NCI-H1930 (cell line): ENCODE results near the gene VIPR2.

Experiments
- DNase-seq, 2 experiments: peaks; one replicate each; lab custom pipeline; 2025; lab: John Stamatoyannopoulos, UW

Gene VIPR2

DNA sequence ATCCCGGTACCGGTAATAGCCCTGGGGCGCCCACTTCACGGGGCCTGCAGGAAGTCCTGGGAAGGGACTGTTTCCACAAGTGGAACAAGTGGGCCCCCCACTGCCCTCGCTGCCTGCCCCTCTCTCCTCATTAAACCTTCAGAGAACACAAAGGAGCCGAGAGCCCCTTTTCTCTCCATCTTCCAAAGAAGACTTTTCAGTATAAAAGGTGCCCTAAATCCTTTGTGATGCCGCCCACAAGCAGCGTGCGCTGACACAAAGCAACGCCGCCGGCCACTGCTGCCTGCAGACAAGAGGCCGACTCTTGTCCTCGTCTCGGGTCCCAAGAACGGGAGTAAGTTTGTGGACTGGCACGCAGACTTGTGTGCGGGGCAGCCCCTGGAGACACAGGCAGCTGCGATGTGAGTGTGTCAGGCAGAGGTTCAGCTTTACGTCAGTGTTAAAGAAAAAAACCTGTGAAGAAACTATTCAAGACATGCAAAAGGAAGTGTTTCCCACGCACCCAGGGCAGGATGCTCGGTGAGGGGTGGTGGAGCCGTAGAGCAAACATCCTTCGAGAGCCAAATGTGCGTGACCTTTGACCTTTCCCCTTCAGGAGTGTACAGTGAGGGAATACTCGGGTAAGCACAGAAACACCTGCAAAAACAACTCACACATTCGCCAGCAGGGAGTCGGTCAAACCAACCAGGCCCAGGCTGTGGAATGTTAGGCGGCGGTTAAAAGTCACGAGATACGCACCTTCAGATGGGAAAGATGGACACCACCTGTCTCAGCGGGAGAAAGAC is 118.2 kb downstream of the VIPR2 start:
- no peak for DNase-seq

DNA sequence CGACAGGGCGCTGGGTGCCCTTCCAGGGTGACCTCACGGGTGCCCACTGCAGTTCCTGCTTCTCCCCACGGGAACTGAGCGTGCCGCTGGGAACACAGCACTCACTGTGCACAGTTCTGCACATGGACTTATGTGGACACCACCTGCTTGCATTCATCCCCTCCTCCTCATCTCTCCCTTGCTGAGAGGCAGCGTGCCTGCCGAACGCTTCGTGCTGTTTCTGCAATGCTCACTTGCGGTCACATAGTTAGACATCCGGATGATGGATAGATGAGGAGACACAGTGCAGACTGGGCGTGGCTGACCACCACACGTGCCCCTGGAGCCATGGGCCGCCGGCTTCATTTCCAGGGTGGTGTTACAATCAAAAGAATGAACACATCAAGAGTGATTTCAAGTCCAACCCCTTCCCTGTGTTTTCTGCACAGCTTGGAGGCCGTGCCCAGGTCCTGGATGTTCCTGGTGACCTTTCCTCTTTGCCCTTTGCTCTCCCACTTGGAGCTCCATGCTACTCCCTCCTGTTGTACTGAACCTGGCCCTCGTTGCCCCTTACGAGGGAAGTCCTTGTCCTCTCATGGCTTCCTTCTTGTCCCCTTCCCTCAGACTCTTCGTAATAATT is 119.4 kb downstream of the VIPR2 start:
- DNase-seq, result no peak

DNA sequence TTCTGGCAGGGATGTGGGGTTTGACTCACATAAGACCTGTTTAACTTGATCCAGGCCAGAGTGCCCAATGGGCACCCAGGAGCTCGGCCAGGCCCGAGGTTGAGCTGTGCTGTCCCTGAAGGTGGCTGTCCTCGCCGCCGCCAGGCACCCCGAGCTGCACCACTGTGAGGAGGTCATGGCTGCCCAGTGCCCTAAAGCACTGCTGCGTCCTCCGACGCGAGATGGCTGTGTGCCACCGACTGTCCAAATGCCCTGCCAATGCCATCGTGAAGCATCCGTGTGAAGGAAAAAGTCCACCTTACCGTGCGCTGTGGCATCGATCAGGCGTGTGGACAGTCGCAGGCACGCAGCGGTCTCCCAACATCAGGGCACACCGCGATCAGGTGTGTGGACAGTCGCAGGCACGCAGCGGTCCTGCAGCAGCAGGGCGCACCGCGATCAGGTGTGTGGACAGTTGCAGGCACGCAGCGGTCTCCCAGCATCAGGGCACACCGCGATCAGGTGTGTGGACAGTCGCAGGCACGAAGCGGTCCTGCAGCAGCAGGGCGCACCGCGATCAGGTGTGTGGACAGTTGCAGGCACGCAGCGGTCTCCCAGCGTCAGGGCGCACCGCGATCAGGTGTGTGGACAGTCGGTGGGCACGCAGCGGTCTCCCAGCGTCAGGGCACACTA is 120.3 kb downstream of the VIPR2 start:
- DNase-seq, result no peak

DNA sequence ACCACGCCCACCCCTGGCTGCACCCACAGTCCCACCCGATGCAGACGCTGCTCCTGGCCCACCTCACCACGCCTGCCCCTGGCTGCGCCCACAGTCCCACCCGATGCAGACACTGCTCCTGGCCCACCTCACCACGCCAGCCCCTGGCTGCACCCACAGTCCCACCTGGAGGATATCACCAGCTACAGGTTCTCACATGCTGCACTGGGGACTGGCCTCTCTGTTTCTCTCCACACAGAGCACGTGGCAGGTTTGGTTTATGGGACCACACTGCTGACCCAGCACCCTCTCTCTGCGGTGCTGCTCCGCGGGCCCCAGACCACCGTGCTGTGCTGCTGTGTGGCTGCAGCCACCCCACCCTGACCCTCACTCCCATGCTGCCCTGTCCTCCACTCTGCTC is 120.9 kb downstream of the VIPR2 start:
- DNase-seq, result no peak

DNA sequence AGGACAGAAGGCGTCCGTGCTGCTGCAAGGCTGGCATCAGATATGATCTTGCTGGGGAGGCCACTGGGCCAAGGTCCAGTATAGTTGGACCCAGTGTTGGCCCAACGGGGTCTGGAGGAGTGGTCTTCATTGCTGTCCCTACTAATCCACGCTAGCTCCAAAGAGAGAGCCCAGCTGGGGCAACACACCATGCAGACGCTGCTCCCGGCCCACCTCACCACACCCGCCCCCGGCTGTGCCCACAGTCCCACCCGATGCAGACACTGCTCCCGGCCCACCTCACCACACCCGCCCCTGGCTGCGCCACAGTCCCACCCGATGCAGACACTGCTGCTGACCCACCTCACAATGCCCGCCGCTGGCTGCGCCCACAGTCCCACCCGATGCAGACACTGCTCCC is 121.5 kb downstream of the VIPR2 start:
- no peak for DNase-seq

DNA sequence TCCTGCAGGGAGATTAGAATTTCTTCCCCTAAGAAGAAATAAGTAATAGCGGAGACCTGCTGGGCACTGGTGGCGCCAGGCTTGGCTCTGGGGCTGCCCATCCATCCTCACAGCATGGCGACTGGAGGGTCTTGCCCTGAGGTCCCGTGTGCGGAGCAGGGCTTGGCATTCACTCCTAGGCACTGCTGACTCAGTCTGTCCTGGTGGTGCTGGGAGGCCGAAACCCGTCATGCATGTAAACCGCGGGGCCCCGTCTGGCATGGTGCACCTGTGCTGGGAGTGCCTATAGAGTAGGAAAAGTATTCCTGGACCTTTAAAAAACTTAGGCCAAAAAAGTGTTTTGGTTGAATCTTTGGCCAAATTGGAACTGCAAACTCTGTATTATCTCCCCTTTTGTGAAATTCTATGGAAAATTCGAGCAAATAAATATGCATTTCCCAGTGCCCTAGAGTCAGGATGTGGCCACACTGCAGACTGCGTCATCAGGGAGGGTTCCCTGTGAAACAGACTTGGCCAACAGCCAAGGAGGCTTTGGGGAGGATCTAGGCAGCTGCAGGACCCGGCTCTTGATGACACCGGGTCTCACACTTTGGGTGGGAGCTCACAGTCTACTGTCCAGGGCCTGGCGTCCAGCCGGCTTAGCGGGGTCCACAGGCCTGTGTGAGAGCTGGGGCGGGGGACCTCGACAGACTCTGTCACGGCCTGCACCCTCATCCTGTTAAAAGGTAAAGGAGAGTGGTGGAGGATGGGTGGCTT is 122.3 kb downstream of the VIPR2 start:
- DNase-seq, result no peak

DNA sequence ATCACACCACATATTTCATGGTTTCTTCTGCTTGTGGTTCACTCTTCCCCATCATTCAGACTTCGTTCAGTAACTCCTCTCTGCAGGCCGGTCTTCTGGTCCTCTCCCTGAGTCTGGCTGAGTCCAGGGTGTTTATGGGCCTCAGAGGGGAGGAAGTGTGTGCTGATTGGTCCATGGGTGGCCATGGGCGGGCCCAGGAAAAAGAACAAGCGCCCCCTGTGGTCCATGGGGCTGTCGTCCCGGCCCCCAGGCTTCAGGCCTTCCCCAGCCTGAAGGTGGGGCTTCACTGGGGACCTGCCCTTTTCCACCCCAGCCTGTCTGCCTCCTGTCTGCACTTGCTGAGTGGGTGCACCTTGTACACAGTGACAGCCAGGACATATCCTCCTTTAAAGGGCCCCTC is 123.7 kb downstream of the VIPR2 start:
- DNase-seq, result no peak

DNA sequence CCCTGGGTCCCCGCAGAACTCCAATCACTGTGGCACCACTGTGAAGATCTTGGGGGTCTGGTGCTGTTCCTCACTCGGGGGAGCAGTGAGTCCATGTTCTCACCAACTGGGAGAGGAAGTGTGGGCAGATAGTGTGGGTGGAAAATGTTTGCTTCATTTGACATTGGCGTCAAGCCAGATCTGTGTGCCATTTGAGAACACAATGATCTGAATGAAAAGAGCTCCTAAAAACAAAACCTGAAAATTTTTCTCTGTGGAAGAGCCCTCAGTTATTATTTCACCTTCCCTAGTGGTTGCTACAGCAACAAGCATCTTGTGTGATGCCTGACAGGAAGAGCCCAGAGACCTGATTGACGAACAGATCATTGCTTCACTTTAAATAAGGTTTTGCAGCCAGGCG is 125.6 kb downstream of the VIPR2 start:
- no peak for DNase-seq

DNA sequence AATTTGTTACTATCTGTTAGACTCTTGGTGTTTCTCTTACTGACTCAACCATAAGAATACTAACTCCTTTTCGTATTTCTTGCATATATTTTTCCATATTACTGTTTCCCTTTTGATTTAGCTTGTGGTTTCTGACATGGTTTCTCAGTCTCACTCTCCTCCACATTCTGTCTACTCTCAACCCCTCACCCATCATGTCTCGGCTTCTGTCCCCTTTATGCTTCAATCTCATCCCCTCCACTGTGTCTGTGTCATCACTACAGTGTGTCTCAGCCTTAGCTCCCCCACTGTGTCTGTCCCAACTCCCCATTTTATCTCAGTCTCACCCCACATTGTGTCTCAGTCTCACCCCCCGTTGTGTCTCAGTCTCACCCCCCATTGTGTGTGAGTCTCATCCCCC is 126.9 kb downstream of the VIPR2 start:
- DNase-seq, result no peak

DNA sequence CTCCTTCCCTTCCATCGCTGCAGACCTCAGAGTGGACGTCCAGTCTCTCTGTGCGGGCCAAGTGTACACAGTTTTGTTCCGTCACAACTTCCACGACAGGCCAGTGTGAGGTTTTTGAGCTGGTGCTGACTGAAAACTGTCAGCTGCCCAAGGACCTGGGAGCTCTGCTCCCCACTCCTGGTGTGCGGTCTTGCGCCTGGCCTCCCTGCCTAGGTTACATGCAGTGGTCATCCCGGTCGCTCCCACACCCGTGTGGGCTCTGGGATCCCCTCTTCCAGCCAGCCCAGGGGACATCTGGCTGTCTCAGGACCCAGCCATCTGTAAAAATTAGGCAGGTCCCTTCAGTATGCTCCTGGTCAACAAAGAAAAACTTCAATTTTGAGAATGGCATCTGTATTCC is 127.5 kb downstream of the VIPR2 start:
- DNase-seq, result no peak

DNA sequence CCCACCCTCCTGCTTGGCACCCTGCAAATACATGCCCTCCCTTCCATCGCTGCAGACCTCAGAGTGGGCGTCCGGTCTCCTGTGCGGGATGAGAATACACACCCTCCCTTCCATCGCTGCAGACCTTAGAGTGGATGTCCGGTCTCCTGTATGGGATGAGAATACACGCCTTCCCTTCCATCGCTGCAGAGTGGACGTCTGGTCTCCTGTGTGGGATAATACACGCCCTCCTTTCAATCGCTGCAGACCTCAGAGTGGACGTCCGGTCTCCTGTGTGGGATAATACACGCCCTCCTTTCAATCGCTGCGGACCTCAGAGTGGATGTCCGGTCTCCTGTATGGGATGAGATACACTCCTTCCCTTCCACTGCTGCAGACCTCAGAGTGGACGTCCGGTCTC is 128.1 kb downstream of the VIPR2 start:
- DNase-seq, result no peak

DNA sequence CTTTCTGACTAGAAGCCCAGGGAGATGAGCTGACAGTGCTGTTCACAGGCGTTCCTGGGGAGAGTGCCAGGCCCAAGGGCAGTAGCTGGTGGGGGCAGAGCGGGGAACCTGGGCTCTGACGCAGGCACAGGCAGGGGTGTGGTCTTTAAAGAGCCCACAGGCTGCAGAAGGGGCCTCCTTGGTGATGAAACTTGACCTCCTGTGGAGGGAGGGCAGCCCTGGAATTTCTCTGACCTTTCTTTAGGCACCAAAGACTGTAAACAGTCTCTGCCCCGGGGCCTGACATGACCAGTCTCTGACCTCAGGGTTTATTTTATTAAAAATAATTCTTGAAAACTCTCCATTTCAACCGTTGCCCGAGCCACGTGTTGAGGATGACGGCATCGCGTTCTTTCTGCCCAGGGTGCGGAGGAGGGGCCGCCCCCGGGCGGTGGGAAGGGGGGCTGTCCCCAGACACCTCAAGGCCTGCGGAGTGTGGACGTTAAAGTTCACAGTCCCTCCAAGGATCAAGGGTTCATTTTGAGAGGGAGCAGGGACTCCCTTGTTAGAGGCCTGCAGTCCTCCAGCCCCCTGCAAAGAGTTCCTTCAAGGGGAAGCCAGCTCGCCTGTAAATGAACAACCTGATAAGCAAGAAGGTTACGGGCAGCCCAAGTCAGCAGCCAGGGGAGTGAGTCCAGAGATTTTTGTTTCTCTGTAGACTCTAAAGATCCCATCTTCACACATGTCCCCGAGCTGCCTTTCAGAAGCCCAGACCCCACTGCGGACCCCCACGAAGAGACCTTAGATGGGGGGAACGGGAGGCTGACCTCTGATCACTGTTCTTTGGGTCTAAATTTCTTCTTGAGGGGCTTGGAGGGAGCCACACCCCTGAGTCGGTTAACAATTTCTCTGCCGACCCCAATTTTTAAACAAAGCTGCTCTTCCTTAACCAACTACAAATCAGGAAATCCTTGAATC is 128.9 kb downstream of the VIPR2 start:
- DNase-seq, result no peak

DNA sequence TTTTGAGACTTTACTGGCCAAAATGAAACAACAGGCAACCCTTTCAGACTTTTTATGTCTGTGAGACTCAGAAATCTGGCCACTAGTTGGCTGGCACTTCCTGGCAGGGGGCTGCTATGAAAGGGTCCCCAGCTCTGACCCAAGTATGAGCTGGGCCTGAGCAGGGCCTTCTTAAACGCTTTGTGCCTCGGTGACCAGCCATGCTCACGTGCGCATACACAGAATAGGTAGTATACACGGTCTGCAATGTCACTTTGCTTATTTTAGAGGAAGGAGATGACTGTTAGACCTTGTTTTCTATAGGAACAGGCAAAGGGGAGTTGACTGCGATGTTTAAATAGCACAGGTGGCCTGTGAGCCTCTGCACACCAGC is 129.6 kb downstream of the VIPR2 start:
- no peak for DNase-seq

DNA sequence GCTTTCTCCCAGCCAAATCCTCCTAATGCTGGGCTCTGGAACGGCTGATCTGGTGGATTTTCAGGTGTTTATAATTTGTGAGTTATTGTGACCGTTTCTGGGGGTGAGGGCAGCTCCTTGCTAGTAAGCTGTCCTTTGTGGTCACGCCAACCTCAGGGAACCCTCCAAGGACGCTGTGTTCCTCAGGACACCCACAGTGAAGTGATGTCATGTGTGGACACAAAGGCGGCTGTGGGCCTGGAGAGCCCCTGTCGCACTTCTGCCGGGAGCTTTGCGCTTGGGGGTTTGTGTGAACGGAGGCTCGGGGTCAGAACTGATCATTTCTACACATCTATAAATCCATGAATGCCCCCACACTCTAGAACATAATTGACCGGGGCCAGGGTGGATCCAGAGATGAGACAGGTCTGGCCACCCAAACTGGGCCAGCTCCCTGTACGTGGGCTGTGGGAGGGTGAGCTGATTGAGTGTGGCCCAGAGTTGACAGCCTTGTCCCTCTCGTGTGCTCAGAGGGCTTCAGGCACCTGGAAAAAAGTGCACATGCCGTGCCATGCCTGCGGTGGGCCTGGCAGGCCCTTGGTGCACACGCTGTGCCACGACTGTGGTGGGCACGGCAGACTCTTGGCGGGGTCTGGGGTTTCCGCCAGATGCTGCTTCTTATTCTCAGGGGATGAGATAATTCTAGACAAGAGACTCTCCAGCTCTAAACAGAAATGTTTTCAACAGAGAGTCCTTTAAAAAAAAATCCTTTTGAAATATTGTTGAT is 130.2 kb downstream of the VIPR2 start:
- no peak for DNase-seq

DNA sequence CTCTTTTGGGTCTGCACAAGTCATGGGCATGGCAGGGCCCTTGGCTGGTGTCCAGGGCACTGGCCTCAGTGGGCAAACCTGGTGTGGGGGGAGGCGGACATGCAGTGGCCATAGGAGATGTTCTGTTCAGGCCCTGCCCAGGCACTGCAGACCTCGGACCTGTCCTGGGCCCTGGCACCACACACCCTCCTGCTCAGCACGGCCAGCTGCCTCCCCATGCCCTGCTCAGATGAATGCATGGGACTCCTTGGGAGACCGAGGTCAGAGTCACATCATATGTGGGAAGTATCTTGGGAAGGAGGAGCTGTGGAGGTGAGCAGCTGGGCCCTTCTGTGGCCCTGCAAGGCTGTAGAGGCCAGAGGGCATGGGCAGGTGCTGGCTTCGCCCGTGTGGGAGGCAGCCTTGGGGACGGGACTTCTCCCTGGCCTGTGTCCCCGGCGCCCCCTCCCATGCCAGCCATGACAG is 130.8 kb downstream of the VIPR2 start:
- DNase-seq, result no peak

DNA sequence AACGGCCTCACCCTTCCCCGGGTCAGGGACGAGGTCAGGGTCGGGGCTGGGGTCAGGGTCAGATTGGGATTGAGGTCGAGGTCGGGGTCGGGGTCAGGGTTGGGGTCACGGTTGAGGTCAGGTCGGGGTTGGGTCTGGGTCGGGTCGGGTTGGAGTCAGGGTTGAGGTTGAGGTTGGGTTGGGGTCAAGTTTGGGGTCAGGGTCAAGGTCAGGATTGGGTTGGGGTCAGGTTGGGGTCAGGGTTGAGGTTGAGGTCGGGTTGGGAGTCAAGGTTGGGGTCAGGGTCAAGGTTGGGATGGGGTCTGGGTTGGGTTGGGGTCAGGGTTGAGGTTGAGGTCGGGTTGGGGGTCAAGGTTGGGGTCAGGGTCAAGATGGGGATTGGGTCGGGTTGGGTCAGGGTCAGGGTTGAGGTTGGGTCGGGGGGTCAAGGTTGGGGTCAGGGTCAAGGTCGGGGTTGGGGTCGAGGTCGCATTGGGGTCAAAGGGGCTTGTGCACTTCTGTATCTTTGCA is 131.4 kb downstream of the VIPR2 start:
- no peak for DNase-seq

DNA sequence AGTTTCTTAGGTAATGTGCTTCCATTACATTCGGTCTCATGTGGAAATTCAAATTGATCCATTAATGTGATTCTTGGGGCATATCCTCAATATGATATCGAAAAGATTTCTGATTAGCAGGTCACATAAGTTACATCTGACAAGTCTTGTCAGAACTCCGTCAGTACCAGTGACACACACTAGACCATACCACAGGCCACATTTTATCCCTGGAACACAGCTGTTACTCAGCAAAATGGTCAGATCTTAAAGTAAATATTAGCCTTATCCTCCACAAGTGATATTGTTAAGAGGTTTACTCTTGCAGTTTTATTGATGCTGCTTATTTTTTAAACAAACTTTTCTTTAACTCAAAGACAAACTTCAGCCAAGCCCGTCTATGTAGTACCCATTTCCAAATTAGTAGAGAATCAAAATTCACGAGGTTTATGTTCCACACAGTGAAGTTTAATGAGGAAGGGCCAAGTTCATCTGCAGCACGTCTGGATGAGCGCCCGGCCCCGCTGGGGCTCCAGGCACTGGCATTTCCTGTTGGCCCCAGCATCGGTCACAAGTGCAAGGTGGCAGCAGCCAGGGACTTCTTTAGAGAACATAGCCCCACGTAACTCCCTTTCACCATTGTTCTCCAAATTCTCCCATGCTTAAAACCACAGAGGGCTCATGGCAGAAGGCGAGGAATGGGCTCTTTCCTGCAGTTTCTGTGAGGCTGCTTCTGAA is 132.2 kb downstream of the VIPR2 start:
- no peak for DNase-seq

DNA sequence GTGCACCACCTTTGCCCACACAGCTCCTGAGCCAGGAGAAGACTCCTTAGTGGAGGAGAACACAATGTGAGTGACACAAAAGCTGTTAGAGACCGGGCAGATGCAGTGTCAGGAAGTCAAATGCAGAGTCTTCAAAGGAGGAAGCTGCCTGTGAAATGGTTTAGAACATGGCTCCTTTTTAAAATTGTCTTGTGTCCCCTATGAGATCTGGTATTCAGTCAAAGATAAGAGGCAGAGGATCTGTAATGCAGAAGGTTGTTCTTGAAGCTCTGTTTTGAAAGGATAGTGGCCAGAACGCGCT is 133.0 kb downstream of the VIPR2 start:
- DNase-seq, result no peak

DNA sequence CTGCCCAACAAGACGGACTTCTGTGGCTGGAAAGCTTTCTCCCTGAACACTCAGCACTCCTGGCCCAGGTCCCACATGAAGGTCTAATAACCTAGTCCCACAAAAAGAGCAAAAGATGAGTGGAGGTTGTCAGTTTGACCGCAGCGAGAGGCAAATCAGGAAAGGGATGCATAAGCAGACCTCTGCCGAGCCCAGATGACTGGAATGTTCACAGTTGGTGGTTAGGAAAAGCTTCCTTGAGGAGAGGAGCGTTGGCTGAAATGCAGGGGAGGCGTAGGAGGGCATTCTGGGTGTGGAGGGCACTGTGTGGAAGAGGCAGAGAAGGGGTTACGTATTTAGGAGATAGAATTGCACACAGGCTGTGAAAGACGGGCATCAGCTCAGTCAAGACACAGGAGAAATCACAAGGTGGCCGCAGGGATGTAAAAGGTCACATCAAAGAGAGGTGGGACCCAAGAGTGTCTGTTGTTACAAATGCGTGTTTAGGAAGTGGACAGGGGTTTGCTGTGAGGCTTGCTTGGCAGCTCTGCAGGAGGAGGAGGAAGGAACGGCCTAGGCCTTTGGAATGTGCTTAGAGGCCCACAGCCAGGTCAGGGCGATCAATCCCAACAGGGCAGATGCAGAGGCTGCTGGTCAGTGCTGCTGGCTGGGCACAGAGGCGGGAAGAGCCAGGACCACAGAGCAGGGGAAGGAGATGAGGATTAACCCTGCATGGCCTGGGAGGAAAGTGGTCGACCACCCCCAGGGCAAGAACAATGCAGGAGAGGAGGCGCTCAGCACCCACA is 133.5 kb downstream of the VIPR2 start:
- DNase-seq, result no peak
